Ammon's horn (tissue), 1 donor: ENCODE measurements around the gene TIE1.

Source experiments
- DNase-seq: peaks from one replicate; pipeline ENCODE4 v3.0.0-alpha.2; 2016; ENCODE audit warnings: low spot score

TIE1 gene

DNA sequence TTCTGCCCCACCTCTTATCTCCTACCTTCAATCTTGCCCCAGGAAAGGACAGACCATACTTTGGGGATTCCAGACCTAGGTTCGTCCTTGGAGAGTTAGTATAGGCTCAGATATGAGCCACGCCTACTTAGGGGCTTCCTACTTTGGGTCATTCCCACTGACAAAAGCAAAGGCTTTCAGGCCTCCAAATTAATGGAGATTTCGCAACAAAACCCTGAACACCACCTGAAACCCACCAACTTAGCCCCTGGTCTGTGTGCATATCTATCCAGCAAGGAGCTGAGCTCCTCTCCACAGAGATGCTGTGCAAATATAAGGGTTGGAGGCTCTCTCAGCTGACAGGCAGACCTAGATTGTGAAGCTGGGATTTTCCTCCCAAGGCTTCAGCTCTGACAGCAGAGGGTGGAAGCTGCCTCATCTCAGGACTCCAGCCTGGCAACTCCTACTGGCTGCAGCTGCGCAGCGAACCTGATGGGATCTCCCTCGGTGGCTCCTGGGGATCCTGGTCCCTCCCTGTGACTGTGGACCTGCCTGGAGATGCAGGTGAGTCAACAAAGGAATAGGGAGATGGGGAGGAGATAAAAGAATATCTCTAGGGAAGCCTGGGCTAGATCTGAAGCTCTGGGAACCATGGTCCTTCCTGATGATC, 38.9 kb downstream of the TIE1 start:
- no peak for DNase-seq

DNA sequence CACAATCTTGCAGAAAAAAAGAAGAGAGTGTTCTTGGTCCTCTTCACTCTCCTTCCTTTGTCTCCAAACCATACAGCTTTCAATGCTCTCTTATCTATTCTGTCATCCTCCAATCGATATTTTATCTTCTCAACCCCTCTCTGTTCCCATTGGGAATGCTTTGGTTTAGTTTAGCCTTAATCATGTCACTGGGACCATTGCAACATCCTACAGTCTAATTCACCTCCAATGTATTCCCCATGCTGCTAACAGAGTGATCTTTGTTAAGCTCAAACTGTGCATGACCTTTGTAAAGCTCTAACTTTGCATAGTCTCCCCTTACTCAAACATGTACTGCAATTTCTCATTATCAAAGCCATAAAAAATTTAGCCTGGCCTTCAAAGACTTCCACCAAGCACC, 39.8 kb downstream of the TIE1 start:
- no peak for DNase-seq

DNA sequence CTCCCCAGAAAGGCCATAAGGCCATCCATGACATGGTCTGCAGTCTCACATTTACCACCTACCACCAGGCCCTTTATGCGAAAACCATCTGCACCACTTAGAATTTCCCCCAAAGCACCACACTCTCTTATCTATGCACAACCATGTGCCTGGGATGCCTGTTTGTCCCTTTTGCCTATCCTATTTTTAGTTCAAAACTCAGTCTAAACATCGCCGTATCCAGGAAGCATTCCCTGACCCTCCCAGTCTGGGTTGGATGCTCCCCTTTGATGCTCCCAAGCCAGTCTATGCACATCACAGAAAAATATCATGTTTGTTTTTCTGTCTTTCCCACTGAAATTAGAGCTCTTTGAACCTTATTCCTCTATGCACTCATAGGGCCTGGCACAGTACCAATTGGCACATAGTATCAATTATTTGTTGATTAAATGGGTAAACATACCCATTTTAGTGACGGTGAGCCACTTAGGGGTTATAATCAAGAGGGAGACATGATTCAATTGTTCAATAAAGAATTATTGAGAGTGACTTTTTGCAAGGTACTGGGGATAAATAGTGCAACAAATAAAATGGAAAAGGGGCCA, 43.6 kb downstream of the TIE1 start:
- DNase-seq = no peak

DNA sequence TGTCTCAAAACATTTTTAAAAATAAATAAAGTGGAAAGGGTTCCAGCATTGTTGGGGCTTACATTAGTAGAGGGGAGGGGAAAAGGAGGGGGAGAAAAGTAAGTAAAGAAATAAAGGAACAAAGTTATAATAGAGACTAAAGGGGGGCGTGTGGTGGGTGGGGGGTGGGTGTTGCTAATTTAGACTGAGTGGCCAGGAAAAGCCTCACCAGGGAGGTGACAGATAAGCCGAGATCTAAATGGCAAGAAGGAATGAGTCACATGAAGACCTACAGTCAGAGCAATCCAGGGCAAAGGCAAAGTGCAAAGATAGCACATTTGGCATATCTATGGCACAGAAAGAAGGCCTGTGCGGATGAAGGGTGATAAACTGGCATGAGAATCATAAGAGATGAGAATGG, 44.3 kb downstream of the TIE1 start:
- DNase-seq = no peak

DNA sequence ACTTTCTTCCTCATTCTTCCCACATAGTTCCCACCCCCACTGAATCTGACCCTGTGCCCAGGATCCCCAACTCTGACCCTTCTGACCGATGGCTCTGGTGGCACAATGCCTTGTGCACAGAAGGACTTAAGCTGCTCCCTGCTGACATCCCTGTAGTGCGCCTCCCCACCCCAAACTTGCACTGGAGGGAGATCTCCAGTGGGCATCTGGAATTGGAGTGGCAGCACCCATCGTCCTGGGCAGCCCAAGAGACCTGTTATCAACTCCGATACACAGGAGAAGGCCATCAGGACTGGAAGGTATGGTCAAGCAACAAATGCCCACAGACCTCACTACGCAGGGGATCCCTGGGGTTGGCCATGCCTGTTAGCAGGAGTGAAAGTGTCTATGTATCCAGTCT, 45.9 kb downstream of the TIE1 start:
- DNase-seq = no peak

DNA sequence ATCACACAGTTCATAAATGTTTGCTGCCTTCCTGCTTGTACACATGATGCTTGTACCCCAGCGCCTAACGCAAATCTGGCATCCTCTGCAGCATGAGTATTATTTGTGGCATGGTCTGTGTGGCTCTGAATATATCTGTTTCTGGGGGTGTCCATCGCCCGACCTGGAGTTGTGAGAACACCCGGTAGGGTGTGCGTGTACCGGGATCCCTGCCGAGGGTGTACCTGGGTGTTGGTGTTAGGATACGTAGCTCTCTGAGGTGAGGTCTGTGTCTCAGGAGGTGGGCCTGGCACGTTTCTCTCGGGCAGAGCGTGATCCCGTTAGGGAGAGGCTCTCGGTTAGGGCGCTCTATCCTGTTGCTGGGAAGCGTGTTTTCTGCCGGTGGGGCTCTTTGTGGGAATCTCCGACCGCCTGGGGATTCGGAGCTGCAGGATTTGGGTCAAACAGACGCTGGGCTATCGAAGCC, 47.6 kb downstream of the TIE1 start:
- DNase-seq = no peak

DNA sequence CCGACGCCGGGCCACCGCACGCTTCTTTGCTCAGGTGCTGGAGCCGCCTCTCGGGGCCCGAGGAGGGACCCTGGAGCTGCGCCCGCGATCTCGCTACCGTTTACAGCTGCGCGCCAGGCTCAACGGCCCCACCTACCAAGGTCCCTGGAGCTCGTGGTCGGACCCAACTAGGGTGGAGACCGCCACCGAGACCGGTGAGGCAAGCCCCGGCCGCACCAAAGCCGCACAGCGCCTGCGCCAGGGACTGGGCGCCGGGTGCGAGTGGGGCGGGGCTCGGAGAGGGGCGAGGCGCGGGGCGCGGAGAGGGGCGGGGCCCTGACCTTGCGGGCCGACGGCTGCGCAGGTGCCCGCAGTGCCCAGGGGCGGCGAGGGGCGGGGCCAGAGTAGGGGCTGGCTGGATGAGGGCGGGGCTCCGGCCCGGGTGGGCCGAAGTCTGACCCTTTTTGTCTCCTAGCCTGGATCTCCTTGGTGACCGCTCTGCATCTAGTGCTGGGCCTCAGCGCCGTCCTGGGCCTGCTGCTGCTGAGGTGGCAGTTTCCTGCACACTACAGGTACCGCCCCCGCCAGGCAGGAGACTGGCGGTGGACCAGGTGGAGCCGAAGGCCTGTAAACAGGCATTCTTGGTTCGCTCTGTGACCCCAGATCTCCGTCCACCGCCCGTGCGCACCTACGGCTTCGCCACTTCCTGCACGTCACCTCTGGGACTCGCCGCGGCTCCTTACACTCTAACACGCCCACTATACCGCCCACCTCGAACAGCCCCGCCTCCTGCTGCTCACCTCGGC, 48.2 kb downstream of the TIE1 start:
- DNase-seq = peak; percentile 57

DNA sequence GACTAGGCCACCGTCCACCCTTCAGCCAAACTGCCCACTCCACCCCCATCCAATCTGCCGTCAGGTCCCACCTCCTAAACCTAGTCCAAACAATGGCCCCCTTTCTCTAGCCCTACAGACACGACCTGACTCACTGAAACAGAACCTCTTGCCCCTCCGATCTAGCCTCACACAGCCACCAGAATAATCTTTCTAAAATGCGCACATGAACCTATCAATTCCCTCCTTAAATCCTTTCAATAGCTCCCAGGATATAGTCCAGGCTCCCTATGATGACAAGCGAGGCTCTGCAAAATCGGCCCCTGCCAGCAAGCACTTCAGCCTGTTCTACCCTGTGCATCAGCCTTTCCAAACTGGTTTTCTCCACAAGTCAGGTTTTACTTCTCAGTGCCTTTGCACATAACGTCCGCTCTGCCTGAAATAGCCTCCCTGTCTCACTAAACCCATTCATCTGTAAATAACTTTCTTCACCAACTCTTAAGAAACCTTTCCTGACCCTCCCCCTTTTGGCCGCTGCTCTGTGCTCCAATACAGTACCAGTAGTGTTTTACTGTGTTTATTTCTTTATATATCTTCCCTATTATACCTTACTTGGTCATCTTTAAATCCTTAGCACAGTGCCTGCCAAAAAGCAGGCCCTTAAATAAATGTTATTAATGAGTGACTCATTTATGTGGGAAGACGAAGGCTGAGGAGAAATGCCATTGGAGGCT, 49.0 kb downstream of the TIE1 start:
- peak; percentile 26 for DNase-seq

DNA sequence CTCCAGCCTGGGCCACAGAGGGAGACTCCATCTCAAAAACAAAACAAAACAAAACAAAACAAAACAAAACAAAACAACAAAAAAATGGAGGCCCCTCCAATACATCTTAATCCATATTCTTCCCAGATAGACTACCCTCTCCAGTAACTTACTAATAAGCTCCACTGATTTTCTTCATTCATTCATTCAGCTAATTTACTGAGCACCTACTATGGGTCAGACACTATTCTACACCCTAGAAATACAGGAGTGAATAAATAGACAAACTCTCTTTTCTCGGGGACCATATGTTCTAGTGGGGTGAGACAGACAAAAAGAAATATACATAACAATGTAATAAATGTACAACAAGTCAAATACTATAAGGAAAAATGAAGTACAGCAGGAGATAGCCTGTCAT, 50.2 kb downstream of the TIE1 start:
- DNase-seq = no peak

DNA sequence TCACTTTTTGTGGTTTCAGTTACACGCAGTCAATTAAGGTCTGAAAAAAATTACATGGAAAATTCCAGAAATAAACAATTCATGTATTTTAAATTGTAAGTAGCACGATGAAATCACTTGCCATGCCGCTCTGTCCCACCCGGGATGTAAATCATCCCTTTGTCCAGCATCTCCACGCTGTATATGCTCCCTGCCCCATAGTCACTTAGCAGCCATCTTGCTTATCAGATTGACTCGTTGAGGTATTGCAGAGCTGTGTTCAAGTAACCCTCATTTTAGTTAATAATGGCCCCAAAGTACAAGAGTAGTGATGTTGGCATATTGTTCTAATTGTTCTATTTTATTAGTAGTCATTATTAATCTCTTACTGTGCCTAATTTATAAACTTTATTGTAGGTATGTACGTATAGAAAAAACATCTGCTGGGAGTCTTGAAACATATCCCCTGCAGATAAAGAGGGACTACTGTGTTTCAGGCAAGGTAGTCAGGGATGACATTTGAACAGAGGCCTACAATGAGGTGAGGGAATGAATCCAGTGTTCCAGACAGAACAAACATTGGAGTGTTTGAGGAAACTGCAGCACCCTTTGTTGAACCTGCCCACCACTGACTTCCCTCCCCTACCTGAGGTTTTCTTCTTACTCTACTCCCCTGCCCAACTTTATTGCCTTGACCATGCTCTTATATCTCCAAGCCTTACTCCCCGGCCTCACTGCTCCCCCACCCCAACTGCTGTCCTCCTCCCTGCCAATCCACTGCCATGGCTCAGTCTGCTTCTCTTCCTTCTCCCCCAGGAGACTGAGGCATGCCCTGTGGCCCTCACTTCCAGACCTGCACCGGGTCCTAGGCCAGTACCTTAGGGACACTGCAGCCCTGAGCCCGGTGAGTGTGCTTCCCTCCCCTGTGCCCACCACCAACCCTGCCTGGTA, 50.9 kb downstream of the TIE1 start:
- DNase-seq = no peak

DNA sequence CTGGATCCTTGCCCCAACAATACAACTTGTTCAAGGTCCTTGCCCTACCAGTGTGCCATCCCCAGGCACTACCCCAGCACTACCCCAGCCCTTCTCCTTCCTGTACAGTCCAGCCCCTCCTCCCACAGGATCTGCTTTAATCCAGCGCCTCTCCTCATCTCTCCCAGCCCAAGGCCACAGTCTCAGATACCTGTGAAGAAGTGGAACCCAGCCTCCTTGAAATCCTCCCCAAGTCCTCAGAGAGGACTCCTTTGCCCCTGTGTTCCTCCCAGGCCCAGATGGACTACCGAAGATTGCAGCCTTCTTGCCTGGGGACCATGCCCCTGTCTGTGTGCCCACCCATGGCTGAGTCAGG, 51.5 kb downstream of the TIE1 start:
- DNase-seq = no peak

DNA sequence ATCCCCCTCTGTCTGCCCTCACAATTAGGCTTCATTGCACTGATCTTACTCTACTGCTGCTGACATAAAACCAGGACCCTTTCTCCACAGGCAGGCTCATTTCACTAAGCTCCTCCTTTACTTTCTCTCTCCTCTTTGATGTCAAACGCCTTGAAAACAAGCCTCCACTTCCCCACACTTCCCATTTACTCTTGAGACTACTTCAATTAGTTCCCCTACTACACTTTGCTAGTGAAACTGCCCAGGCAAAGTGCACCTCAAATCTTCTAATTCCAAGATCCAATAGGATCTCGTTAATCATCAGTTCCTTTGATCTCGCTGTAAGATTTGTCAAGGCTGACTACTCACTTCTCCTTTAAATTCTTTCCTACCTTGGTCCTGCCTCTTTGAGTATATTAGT, 52.1 kb downstream of the TIE1 start:
- DNase-seq = no peak

DNA sequence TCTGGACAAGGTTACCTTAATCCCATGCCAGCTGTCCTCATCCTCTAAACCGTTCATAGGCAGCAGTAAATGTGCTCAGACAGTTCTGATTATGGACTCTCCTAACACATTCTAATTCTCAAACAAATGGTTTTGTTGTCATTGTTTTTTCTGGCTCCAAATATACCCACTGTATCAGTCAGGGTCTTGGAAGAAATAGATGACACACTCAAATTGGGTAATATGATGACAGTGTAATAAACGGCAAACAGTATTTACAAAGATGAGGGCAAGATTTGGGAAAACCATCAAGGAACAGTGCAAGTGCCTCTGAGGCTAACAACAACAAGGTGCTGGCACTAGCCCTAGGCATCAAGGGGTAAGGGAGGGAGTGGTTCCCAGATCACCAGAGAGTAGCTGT, 53.7 kb downstream of the TIE1 start:
- no peak for DNase-seq

DNA sequence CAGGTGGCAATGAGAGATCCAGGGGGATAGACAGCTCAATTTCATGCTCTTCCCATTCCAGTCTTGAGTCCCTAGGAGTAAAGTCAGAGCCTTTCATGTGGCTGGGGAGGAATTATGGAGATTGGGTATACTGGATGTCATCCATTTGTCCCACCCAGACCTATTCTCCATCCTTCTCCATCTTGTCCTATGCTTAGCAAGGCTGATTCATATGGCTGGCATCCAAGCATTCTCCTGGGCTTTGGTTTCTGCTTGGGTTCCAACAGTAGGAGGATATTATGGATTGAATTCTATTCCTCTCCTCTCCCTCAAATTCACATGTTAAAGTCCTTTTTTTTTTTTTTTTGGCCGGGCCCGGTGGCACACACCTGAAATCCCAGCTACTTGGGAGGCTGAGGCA, 54.2 kb downstream of the TIE1 start:
- DNase-seq = no peak

DNA sequence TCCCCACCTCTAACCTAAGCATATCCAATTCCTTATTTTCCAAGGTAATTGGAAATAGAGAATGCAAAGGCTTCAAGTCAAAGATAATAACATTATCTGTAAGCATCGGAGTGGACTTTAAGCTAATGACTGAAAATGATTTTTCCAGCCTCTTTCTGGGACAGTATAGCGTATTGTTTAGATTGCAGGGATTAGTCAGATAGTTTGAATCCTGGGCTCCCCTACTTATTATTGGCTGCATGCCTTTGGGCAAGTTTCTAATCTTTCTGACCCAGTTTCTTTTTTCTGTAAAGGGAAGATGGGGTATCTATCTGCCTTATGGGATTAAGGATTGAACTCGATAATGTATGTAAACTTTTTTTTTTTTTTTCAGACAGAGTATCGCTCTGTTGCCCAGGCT, 56.5 kb downstream of the TIE1 start:
- no peak for DNase-seq

DNA sequence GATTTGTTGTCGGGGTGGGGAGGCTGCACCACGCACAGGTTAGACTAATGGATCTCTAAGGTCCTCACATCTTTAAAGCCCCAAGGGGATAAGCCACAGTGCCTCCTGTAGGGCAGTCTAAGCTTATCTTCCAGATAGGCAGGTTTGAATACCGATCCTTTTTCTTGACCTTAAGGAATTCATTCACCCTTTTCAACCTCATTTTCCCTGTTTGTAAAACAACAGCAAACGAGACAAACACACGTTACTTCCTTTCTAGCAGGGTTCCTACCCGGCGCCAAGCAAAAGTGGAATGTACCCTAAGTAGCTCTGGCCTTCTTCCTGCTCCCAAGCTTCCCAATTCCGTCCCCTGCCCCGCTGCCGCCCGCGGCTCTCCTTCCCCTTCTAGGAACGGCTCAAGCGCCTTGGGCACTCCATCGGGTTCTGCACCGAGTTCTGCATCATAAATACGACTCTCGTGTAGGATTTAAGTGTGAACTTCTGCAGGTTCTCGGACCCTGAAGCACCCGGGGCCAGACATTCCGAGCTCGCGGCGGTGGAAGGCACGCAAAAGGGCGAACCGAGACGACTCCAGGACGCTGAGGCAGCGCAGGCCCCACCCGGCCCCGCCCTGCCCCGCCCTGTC, 57.5 kb downstream of the TIE1 start:
- DNase-seq = peak; percentile 34

DNA sequence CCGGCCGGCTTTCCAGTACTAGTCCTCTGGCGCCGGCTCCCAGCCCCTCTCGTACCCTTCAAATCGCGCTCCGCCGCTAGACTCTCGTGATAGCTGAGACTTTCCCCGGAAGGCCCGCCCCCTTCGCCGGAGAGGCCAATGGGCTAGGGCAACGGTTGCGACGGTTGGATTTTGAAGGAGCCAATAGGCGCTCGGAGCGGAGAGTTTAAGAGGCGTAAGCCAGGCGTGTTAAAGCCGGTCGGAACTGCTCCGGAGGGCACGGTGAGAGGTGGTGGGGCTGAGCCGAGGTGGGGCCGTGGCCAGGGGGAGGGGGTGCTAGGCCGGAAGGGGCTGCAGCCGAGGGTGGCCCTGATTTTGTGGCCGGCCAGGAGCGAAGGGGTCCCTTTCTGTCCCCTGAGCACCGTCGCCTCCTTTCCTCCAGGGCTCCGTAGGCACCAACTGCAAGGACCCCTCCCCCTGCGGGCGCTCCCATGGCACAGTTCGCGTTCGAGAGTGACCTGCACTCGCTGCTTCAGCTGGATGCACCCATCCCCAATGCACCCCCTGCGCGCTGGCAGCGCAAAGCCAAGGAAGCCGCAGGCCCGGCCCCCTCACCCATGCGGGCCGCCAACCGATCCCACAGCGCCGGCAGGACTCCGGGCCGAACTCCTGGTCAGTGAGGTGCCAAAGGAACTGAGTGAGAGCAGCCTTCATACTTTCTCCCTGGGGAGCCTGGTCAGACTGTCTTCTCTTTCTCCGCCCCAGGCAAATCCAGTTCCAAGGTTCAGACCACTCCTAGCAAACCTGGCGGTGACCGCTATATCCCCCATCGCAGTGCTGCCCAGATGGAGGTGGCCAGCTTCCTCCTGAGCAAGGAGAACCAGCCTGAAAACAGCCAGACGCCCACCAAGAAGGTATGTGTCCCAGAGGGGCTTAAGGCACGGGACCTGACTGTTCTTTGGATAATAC, 58.2 kb downstream of the TIE1 start, which contains the start of gene CDC20:
Gene CDC20, plus strand, starts transcription at position 236 of the 948 bp plus-strand sequence. Its CDS starts 235 bp downstream, at position 471.
- peak; percentile 97 for DNase-seq

DNA sequence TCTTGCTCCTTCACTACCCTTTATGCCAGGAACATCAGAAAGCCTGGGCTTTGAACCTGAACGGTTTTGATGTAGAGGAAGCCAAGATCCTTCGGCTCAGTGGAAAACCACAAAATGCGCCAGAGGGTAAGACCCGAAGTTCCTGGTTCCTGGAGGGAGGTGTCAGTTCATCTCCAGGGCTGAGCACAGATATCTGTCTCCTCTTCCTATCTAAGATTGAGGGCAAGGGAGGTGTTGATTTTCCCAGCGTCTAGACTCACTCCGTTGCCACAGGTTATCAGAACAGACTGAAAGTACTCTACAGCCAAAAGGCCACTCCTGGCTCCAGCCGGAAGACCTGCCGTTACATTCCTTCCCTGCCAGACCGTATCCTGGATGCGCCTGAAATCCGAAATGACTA, 58.9 kb downstream of the TIE1 start:
- DNase-seq = no peak

DNA sequence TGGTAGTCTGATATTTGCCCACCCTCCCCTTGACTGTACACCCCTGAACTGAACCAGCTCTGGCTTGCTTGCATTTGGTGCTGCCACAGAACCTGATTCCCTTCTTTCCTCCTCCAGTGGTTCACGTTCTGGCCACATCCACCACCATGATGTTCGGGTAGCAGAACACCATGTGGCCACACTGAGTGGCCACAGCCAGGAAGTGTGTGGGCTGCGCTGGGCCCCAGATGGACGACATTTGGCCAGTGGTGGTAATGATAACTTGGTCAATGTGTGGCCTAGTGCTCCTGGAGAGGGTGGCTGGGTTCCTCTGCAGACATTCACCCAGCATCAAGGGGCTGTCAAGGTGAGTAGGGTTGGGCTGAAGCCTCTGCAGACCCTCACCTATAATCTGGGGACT, 59.8 kb downstream of the TIE1 start:
- DNase-seq = no peak
